ENCODE data around the gene PPP2R3C. TPM values are rescaled to one million over a fixed set of nuclear protein-coding genes. Genes with fewer than 3 reads are reported as not detected.
"Not testable (repeated sequence)": the region's sequence is repeated elsewhere in the genome, so short reads cannot be mapped to it uniquely, and the experiment has no call there.

Gene PPP2R3C
- polyA plus RNA-seq, 3 donors: 47.6 to 51.8 (median 50.2) TPM

- DNase-seq (ENCODE audit: low read depth in 3 of 3, low spot score in 2 of 3): no peak
Measured at GRCh38 chr14:35133542-35134328, 11.9 kb upstream of the PPP2R3C start.

- DNase-seq (ENCODE audit: low read depth in 3 of 3, low spot score in 2 of 3): no peak
Measured at GRCh38 chr14:35124127-35124526, 2.3 kb upstream of the PPP2R3C start.

- DNase-seq (ENCODE audit: low read depth in 3 of 3, low spot score in 2 of 3): peak in 1 of 3 donors; percentile 4
Measured at GRCh38 chr14:35123388-35123703, 1.6 kb upstream of the PPP2R3C start.

- DNase-seq (ENCODE audit: low read depth in 3 of 3, low spot score in 2 of 3): peak in 2 of 3 donors; percentile 4 to 48
Measured at GRCh38 chr14:35122696-35123387, 1.1 kb upstream of the PPP2R3C start.

- no peak for DNase-seq (ENCODE audit: low read depth in 3 of 3, low spot score in 2 of 3)
Measured at GRCh38 chr14:35121026-35121886, 534 bp downstream of the PPP2R3C start.

- DNase-seq (ENCODE audit: low read depth in 3 of 3, low spot score in 2 of 3): no peak
Measured at GRCh38 chr14:35117112-35117511, 4.7 kb downstream of the PPP2R3C start.

GRCh38 chr14:35116242-35116641 is 5.5 kb downstream of the PPP2R3C start:
- no peak for DNase-seq (ENCODE audit: low read depth in 3 of 3, low spot score in 2 of 3)

- no peak for DNase-seq (ENCODE audit: low read depth in 3 of 3, low spot score in 2 of 3)
Measured at GRCh38 chr14:35114036-35114435, 7.8 kb downstream of the PPP2R3C start.

GRCh38 chr14:35113308-35113950 is 8.4 kb downstream of the PPP2R3C start:
- DNase-seq (ENCODE audit: low read depth in 3 of 3, low spot score in 2 of 3): no peak

GRCh38 chr14:35112641-35113040 is 9.1 kb downstream of the PPP2R3C start:
- no peak for DNase-seq (ENCODE audit: low read depth in 3 of 3, low spot score in 2 of 3)

- DNase-seq (ENCODE audit: low read depth in 3 of 3, low spot score in 2 of 3): no peak
Measured at GRCh38 chr14:35107866-35108265, 13.9 kb downstream of the PPP2R3C start.

GRCh38 chr14:35094645-35095044 is 27.1 kb downstream of the PPP2R3C start:
- not testable (repeated sequence) for DNase-seq (ENCODE audit: low read depth in 3 of 3, low spot score in 2 of 3)

- no peak for DNase-seq (ENCODE audit: low read depth in 3 of 3, low spot score in 2 of 3)
Measured at GRCh38 chr14:35088514-35088913, 33.3 kb downstream of the PPP2R3C start.

- no peak for DNase-seq (ENCODE audit: low read depth in 3 of 3, low spot score in 2 of 3)
Measured at GRCh38 chr14:35085441-35085840, 36.3 kb downstream of the PPP2R3C start.

- no peak for DNase-seq (ENCODE audit: low read depth in 3 of 3, low spot score in 2 of 3)
Measured at GRCh38 chr14:35083530-35084150, 38.1 kb downstream of the PPP2R3C start.

- DNase-seq (ENCODE audit: low read depth in 3 of 3, low spot score in 2 of 3): no peak
Measured at GRCh38 chr14:35079742-35080141, 42.0 kb downstream of the PPP2R3C start.

- DNase-seq (ENCODE audit: low read depth in 3 of 3, low spot score in 2 of 3): no peak
Measured at GRCh38 chr14:35078082-35078481, 43.7 kb downstream of the PPP2R3C start.

GRCh38 chr14:35073486-35073885 is 48.3 kb downstream of the PPP2R3C start:
- DNase-seq (ENCODE audit: low read depth in 3 of 3, low spot score in 2 of 3): no peak

GRCh38 chr14:35072226-35072625 is 49.6 kb downstream of the PPP2R3C start:
- no peak for DNase-seq (ENCODE audit: low read depth in 3 of 3, low spot score in 2 of 3)

- DNase-seq (ENCODE audit: low read depth in 3 of 3, low spot score in 2 of 3): no peak
Measured at GRCh38 chr14:35068238-35069012, 53.4 kb downstream of the PPP2R3C start.

Measured in right renal cortex interstitium (tissue), 3 donors.